Neural cell (in vitro differentiated cells): ENCODE measurements around the gene SPTA1. TPM values are rescaled to one million over a fixed set of nuclear protein-coding genes. Genes with fewer than 3 reads are reported as not detected.

Experiments used
- H2AFZ ChIP-seq: fragments of 200-600, 300-800 bp; sonication (generic), shearing (Covaris generic); 2 replicates; pipeline ENCODE4 v1.6.0; 2014; ENCODE audit warnings: low read depth, mild to moderate bottlenecking, antibody characterized with exemption, low read length, moderate library complexity
- H3F3A ChIP-seq: fragments of 200-600 bp; shearing (Covaris generic); 2 replicates; pipeline ENCODE4 v1.6.1; 2016; ENCODE audit warnings: mild to moderate bottlenecking, moderate library complexity, mixed read lengths, antibody characterized with exemption, low read length; ENCODE audit not compliant: insufficient read depth, poor library complexity, severe bottlenecking
- H3K27ac ChIP-seq: fragments of 200-600, 300-800 bp; sonication (generic), shearing (Covaris generic); 2 replicates; pipeline ENCODE4 v1.5.1; 2014; ENCODE audit warnings: mild to moderate bottlenecking, low read length, moderate library complexity
- H3K27me3 ChIP-seq: fragments of 300-800, 200-600 bp; sonication (generic), shearing (Covaris generic); 2 replicates; pipeline ENCODE4 v1.6.0; 2014; ENCODE audit warnings: mild to moderate bottlenecking, low read depth, low read length, moderate library complexity; ENCODE audit not compliant: insufficient read depth
- H3K36me3 ChIP-seq: fragments of 300-800, 200-600 bp; sonication (generic), shearing (Covaris generic); 2 replicates; pipeline ENCODE4 v1.5.1; 2014; ENCODE audit warnings: mild to moderate bottlenecking, antibody characterized with exemption, low read length, moderate library complexity; ENCODE audit not compliant: insufficient read depth
- H3K4me2 ChIP-seq: fragments of 300-800, 200-600 bp; sonication (generic), shearing (Covaris generic); 2 replicates; pipeline ENCODE4 v1.6.0; 2014; ENCODE audit warnings: mild to moderate bottlenecking, low read length
- H3K4me3 ChIP-seq: fragments of 300-800, 200-600 bp; sonication (generic), shearing (Covaris generic); 2 replicates; pipeline ENCODE4 v1.5.1; 2014; ENCODE audit warnings: mild to moderate bottlenecking, low read length, moderate library complexity
- H3K79me2 ChIP-seq: fragments of 200-600 bp; shearing (Covaris generic); replicated peaks from 2 replicates; pipeline ENCODE4 v1.6.0; 2014; ENCODE audit warnings: mild to moderate bottlenecking, low read length, moderate library complexity; ENCODE audit not compliant: insufficient read depth
- H3K9ac ChIP-seq: fragments of 300-800, 200-600 bp; sonication (generic), shearing (Covaris generic); 2 replicates; pipeline ENCODE4 v1.6.1; 2016; ENCODE audit warnings: mild to moderate bottlenecking, low read length, mixed read lengths
- H3K9me2 ChIP-seq: fragments of 200-600 bp; shearing (Covaris generic); 2 replicates; pipeline ENCODE4 v1.6.1; 2016; ENCODE audit warnings: mild to moderate bottlenecking, low read length, mixed read lengths; ENCODE audit not compliant: insufficient read depth
- H3K9me3 ChIP-seq: fragments of 200-600, 300-800 bp; sonication (generic), shearing (Covaris generic); 2 replicates; pipeline ENCODE4 v1.6.1; 2016; ENCODE audit warnings: mild to moderate bottlenecking, mixed run types, low read length, moderate library complexity, mixed read lengths
- H4K20me1 ChIP-seq: fragments of 200-600 bp; shearing (Covaris generic); 2 replicates; pipeline ENCODE4 v1.6.1; 2016; ENCODE audit warnings: mild to moderate bottlenecking, mixed run types; ENCODE audit not compliant: insufficient read depth
- CTCF ChIP-seq: fragments of 450-650 bp; IDR thresholded peaks from 2 replicates; pipeline ENCODE4 v1.5.1; 2014; ENCODE audit warnings: antibody characterized with exemption, mild to moderate bottlenecking, moderate library complexity; ENCODE audit not compliant: poor library complexity, severe bottlenecking
- EP300 ChIP-seq: fragments of 450-650 bp; conservative IDR thresholded peaks from 2 replicates; pipeline ENCODE4 v1.6.1; 2014; ENCODE audit warnings: antibody characterized with exemption, mild to moderate bottlenecking, moderate library complexity; ENCODE audit not compliant: poor library complexity, severe bottlenecking
- EZH2 ChIP-seq: fragments of 200-600, 300-800 bp; shearing (Covaris generic), sonication (generic); IDR thresholded peaks from 2 replicates; pipeline ENCODE4 v1.6.1; 2014; ENCODE audit warnings: antibody characterized with exemption, low read length, borderline replicate concordance, mild to moderate bottlenecking; ENCODE audit not compliant: insufficient read depth, poor library complexity, severe bottlenecking
- MXI1 ChIP-seq: fragments of 450-650 bp; conservative IDR thresholded peaks from 2 replicates; pipeline ENCODE4 v1.6.1; 2014; ENCODE audit warnings: antibody characterized with exemption, mild to moderate bottlenecking; ENCODE audit not compliant: poor library complexity, severe bottlenecking
- POLR2AphosphoS5 ChIP-seq: IDR thresholded peaks from 2 replicates; pipeline ENCODE4 v1.6.1; 2012
- RAD21 ChIP-seq: fragments of 450-650 bp; conservative IDR thresholded peaks from 2 replicates; pipeline ENCODE4 v1.6.1; 2014; ENCODE audit warnings: antibody characterized with exemption, mild to moderate bottlenecking, moderate library complexity
- REST ChIP-seq: IDR thresholded peaks from 2 replicates; pipeline ENCODE4 v1.6.1; 2012; ENCODE audit warnings: borderline replicate concordance
- SMC3 ChIP-seq: fragments of 450-650 bp; conservative IDR thresholded peaks from 2 replicates; pipeline ENCODE4 v1.6.1; 2014; ENCODE audit warnings: antibody characterized with exemption, mild to moderate bottlenecking, moderate library complexity; ENCODE audit not compliant: poor library complexity
- TAF1 ChIP-seq: IDR thresholded peaks from 2 replicates; pipeline ENCODE4 v1.6.1; 2012; ENCODE audit warnings: low read depth
- polyA plus RNA-seq: library from polyadenylated mRNA; depleted of rRNA; stranded (reverse); fragments of >200 nt; gene quantifications from 2 replicates; pipeline ENCODE4 v1.2.3, GENCODE V29; 2014

Gene SPTA1
- polyA plus RNA-seq, 1 donor from 2014 or later: not detected

GRCh38 chr1:158717344-158717743 lies 30.8 kb upstream of the SPTA1 start:
- H3K9me3 ChIP-seq: no peaks in the 10 kb centered on the region
- no peak overlapping the region for H3K4me3 ChIP-seq
- H3K4me2 ChIP-seq: no peak overlapping the region
- no peaks in the 10 kb centered on the region for H3F3A ChIP-seq
- H3K9me2 ChIP-seq: no peaks in the 10 kb centered on the region
- H4K20me1 ChIP-seq: no peaks in the 10 kb centered on the region
- H3K79me2 ChIP-seq: no peaks in the 10 kb centered on the region
- no peak overlapping the region for H2AFZ ChIP-seq
- TF ChIP-seq MXI1 (no peak), EZH2 (no peak)
- no peaks in the 10 kb centered on the region for H3K36me3 ChIP-seq
- no peak overlapping the region for H3K9ac ChIP-seq
- H3K27me3 ChIP-seq: no peaks in the 10 kb centered on the region
- H3K27ac ChIP-seq: no peak overlapping the region

GRCh38 chr1:158716335-158716734 lies 29.8 kb upstream of the SPTA1 start:
- H3K4me3 ChIP-seq: no peak overlapping the region
- TF ChIP-seq TAF1 (no peak), MXI1 (no peak)
- H3K9me2 ChIP-seq: no peaks in the 10 kb centered on the region
- no peak overlapping the region for H3K4me2 ChIP-seq
- H3K9ac ChIP-seq: no peak overlapping the region
- H3K27me3 ChIP-seq: no peaks in the 10 kb centered on the region
- no peaks in the 10 kb centered on the region for H3K79me2 ChIP-seq
- no peak overlapping the region for H3K27ac ChIP-seq
- H4K20me1 ChIP-seq: no peaks in the 10 kb centered on the region
- no peaks in the 10 kb centered on the region for H3K36me3 ChIP-seq
- no peaks in the 10 kb centered on the region for H3K9me3 ChIP-seq
- H2AFZ ChIP-seq: no peak overlapping the region
- no peaks in the 10 kb centered on the region for H3F3A ChIP-seq

GRCh38 chr1:158714754-158715153 lies 28.2 kb upstream of the SPTA1 start:
- Histone ChIP-seq H3K27ac (no peak overlapping the region), H3F3A (no peaks in the 10 kb centered on the region), H3K27me3 (no peaks in the 10 kb centered on the region), H3K9me2 (no peaks in the 10 kb centered on the region), H3K9ac (no peak overlapping the region), H3K4me3 (no peak overlapping the region), H4K20me1 (no peaks in the 10 kb centered on the region), H3K4me2 (no peak overlapping the region), H3K36me3 (no peaks in the 10 kb centered on the region), H2AFZ (no peak overlapping the region), H3K9me3 (no peaks in the 10 kb centered on the region), H3K79me2 (no peaks in the 10 kb centered on the region)
- TF ChIP-seq CTCF (no peak), SMC3 (no peak), RAD21 (no peak), POLR2AphosphoS5 (no peak), REST (no peak), MXI1 (no peak), TAF1 (no peak), EZH2 (no peak), EP300 (no peak)
